K562 (cell line): ENCODE data around the gene AGL. TPM values are rescaled to one million over a fixed set of nuclear protein-coding genes. Genes with fewer than 3 reads are reported as not detected.

Experiments
- ATAC-seq: fragments of 200-7000 bp; cut with Tn5 transposase; 3 replicates; pipeline ENCODE4 v1.9.1; 2020; ENCODE audit warnings: moderate library complexity
- BruUV-seq: library from RNA; stranded (reverse); fragments of 400-500 nt; replicated peaks from 2 replicates; lab custom pipeline; 2021; lab: Mats Ljungman, UMichigan
- CTCF ChIA-PET: fragments of 300-600 bp; formaldehyde crosslinking; extraction: SDS; loops from one replicate; lab custom pipeline; 2021; ENCODE audit warnings: low intra/inter-chr PET ratio; lab: Yijun Ruan, JAX
- POLR2A ChIA-PET: fragments of 300-600, 350-650 bp; sonication (Branson Sonifier 250); formaldehyde crosslinking; extraction: SDS; loops from one replicate; lab custom pipeline; 2021; ENCODE audit warnings: antibody characterized with exemption, inconsistent platforms; lab: Yijun Ruan, JAX
- DNase-seq, 4 experiments: peaks; one replicate each; pipeline versions ENCODE4 v3.0.0 to v3.0.0-alpha.2; 2011 to 2018; ENCODE audit warnings: low spot score in 3 of 4, mixed read lengths in 3 of 4; ENCODE audit errors: extremely low read depth in 1 of 4
- FAIRE-seq: peaks from 2 replicates; lab custom pipeline; 2011; peaks lifted over from hg19 to GRCh38; lab: Jason Lieb, UNC
- H2AFZ ChIP-seq: 2 replicates; pipeline ENCODE4 v1.6.0; 2011; ENCODE audit warnings: low read depth, low read length, control low read depth, inconsistent platforms
- H3K27ac ChIP-seq: fragments of 200-600 bp; 3 replicates; pipeline ENCODE4 v1.8.0; 2011; ENCODE audit warnings: low read depth, mild to moderate bottlenecking, control low read depth, inconsistent platforms, low read length, moderate library complexity, mixed read lengths; ENCODE audit errors: extremely low read depth
- H3K27me3 ChIP-seq, 2 experiments: fragments of 300-600 bp in 1 of 2; 2 replicates in 1 of 2; 3 replicates in 1 of 2; pipeline versions ENCODE4 v1.6.0 to v1.8.0; 2011; ENCODE audit warnings: inconsistent platforms in 2 of 2, low read length in 2 of 2, mild to moderate bottlenecking in 1 of 2, mixed read lengths in 1 of 2, moderate library complexity in 1 of 2; ENCODE audit not compliant: control insufficient read depth in 2 of 2, insufficient read depth in 2 of 2
- H3K36me3 ChIP-seq: fragments of 300-600 bp; 3 replicates; pipeline ENCODE4 v1.8.0; 2011; ENCODE audit warnings: mild to moderate bottlenecking, low read length, inconsistent platforms; ENCODE audit not compliant: control insufficient read depth, insufficient read depth
- H3K4me1 ChIP-seq, 2 experiments: fragments of 200-600 bp in 1 of 2; replicated peaks in 1 of 2; 2 replicates in 1 of 2; 3 replicates in 1 of 2; pipeline versions ENCODE4 v1.5.1 to v1.8.0; 2011; ENCODE audit warnings: inconsistent platforms in 2 of 2, low read length in 2 of 2, mild to moderate bottlenecking in 1 of 2, mixed read lengths in 1 of 2, moderate library complexity in 1 of 2; ENCODE audit not compliant: control insufficient read depth in 2 of 2, insufficient read depth in 2 of 2
- H3K4me2 ChIP-seq: 2 replicates; pipeline ENCODE4 v1.6.1; 2011; ENCODE audit warnings: low read length, control low read depth, inconsistent platforms, mixed read lengths; ENCODE audit not compliant: insufficient read depth
- H3K4me3 ChIP-seq: fragments of 200-600 bp; sonication (generic), shearing (Covaris generic); 2 replicates; pipeline ENCODE4 v1.5.1; 2016; ENCODE audit warnings: control low read depth, inconsistent platforms
- H3K79me2 ChIP-seq: fragments of 200-600 bp; 3 replicates; pipeline ENCODE4 v1.8.0; 2011; ENCODE audit warnings: low read length, inconsistent platforms; ENCODE audit not compliant: control insufficient read depth, insufficient read depth
- H3K9ac ChIP-seq, 2 experiments: 2 replicates each; pipeline versions ENCODE4 v1.6.0 to v1.6.1; 2011; ENCODE audit warnings: low read depth in 2 of 2, low read length in 2 of 2, control low read depth in 1 of 2, inconsistent platforms in 1 of 2, mild to moderate bottlenecking in 1 of 2, mixed read lengths in 1 of 2; ENCODE audit not compliant: insufficient read depth in 1 of 2
- H3K9me1 ChIP-seq: one replicate; pipeline ENCODE4 v1.6.0; 2011; ENCODE audit warnings: inconsistent platforms, mild to moderate bottlenecking, low read length, moderate library complexity; ENCODE audit not compliant: control insufficient read depth, insufficient read depth
- H3K9me3 ChIP-seq: replicated peaks from 2 replicates; pipeline ENCODE4 v1.5.1; 2011; ENCODE audit warnings: low read depth, low read length, inconsistent platforms; ENCODE audit not compliant: control insufficient read depth, insufficient read depth
- H4K20me1 ChIP-seq: replicated peaks from 2 replicates; pipeline ENCODE4 v1.6.1; 2011; ENCODE audit warnings: low read length, inconsistent platforms, mixed read lengths; ENCODE audit not compliant: control insufficient read depth, insufficient read depth
- CC2D1A ChIP-seq: fragments of 450-650 bp; IDR thresholded peaks from 2 replicates; pipeline ENCODE4 v1.6.1; 2017; ENCODE audit warnings: mild to moderate bottlenecking
- EHMT2 ChIP-seq: fragments of 450-650 bp; IDR thresholded peaks from 2 replicates; pipeline ENCODE4 v1.6.1; 2018; ENCODE audit warnings: antibody characterized with exemption
- FOS ChIP-seq: IDR thresholded peaks from 3 replicates; pipeline ENCODE4 v1.6.1; 2011; ENCODE audit not compliant: insufficient read length; ENCODE audit errors: extremely low read depth
- GTF2A2 ChIP-seq: IDR thresholded peaks from 2 replicates; pipeline ENCODE4 v1.6.1; 2016; ENCODE audit warnings: mild to moderate bottlenecking, missing genetic modification characterization, missing compliant biosample characterization
- HLTF ChIP-seq: fragments of 450-650 bp; IDR thresholded peaks from 2 replicates; pipeline ENCODE4 v1.6.1; 2016
- TAL1 ChIP-seq: fragments of 450-650 bp; IDR thresholded peaks from 2 replicates; pipeline ENCODE4 v1.6.1; 2016; ENCODE audit warnings: mild to moderate bottlenecking
- TBP ChIP-seq: optimal IDR thresholded peaks from 2 replicates; pipeline ENCODE3; 2011; ENCODE audit warnings: low read depth, low read length, improper control_type of control experiment
- ZBTB11 ChIP-seq, 3 experiments: fragments of 200-800 bp in 1 of 3; fragments of 250-450 bp in 1 of 3; fragments of 450-650 bp in 1 of 3; sonication (Bioruptor Pico) in 1 of 3; sonication (Bioruptor generic) in 1 of 3; formaldehyde crosslinking in 1 of 3; IDR thresholded peaks; 2 replicates each; pipeline versions ENCODE4 v1.6.1 to v1.8.0; 2016 to 2022; ENCODE audit warnings: mild to moderate bottlenecking in 2 of 3, missing genetic modification characterization in 2 of 3, missing compliant biosample characterization in 1 of 3, moderate library complexity in 1 of 3
- ZNF354B ChIP-seq: fragments of 250-450 bp; sonication (Bioruptor Pico); IDR thresholded peaks from 2 replicates; pipeline ENCODE4 v1.4.0; 2020
- ZNF766 ChIP-seq: fragments of 200-800 bp; sonication (Bioruptor generic); conservative IDR thresholded peaks from 2 replicates; pipeline ENCODE4 v1.6.1; 2016; ENCODE audit warnings: missing genetic modification characterization, missing compliant biosample characterization
- WGBS: fragments of 100-300 bp; shearing (Covaris generic); methylation state at CpG from one replicate; pipeline ENCODE4 v1.1.6; 2016; ENCODE audit warnings: low coverage, mixed read lengths; ENCODE audit not compliant: insufficient coverage; ENCODE audit errors: missing lambda C conversion rate; 5-methylcytosine and 5-hydroxymethylcytosine counted together
- in situ Hi-C: fragments of 300-500 bp; cut with MboI; formaldehyde crosslinking; loops from 4 replicates; pipeline ENCODE4 v1.15.0; 2018; ENCODE audit warnings: inconsistent platforms, mixed read lengths
- intact Hi-C: fragments of 100-400 bp; cut with micrococcal nuclease; formaldehyde crosslinking; loops from 2 replicates; pipeline ENCODE4 v1.14.2; 2022
- polyA plus RNA-seq, 8 experiments: library from polyadenylated mRNA; depleted of rRNA in 4 of 8; stranded (reverse) in 5 of 8; unstranded in 3 of 8; fragments of >200 nt; fragmentation: Nextera tagmentation in 2 of 8; fragmentation: Illumina TruSeq in 1 of 8; extraction: Ambion mirVana in 2 of 8; extraction: Trizol in 1 of 8; gene quantifications; 2 replicates each; pipeline versions ENCODE4 v1.2.1 to v1.2.3, GENCODE V29; 2011 to 2014; ENCODE audit warnings: inconsistent platforms in 1 of 8, missing spikeins in 1 of 8
- total RNA-seq, 7 experiments: library from RNA; depleted of rRNA in 6 of 7; stranded (reverse); fragments of >200 nt in 6 of 7; fragmentation: Illumina TruSeq in 2 of 7; extraction: Trizol in 2 of 7; gene quantifications; 2 replicates each; pipeline versions ENCODE4 v1.2.1 to v1.2.3, GENCODE V29; 2011 to 2021; ENCODE audit warnings: low replicate concordance in 1 of 7
- TF ChIP-seq, protein P1 (sequence below): fragments of 450-650 bp; IDR thresholded peaks from 2 replicates; pipeline ENCODE4 v1.6.1; 2017; ENCODE audit warnings: antibody characterized with exemption, mild to moderate bottlenecking

AGL gene
- total and polyA plus RNA-seq, 9 of the 15 experiments (the other 6 are each of a cell fraction or from before 2014, with no cell fraction given): 6.3 to 20.4 (median 12.4) TPM

DNA sequence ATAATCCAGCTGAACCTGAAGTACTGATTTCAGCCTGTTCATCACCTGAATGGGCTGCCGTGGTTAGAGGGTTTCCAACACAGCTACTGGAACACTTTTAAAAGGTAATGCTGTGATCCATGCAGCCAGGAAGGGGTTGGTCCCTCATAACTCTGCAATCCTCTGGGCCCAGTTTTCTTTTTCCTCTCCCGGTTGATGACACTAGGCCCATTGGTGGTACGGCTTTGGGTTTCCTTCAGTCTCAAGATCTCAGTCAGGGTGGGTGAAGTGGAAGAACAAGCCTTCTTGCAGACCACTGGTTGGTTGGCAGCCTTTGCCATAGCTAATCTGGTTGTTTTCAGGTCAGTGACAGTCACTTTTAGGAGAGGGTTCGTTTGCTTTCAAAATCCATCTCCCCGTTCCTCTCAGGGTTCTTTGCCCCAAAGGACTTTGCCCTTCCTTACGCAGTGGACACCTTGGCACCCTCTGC is 119.1 kb downstream of the AGL start:
- TSS peak; percentile 87 for BruUV-seq
- peak overlapping the region; percentile 69 to 99 for H3K9ac ChIP-seq
- POLR2A ChIA-PET: interaction anchor here (0.7 to 1.9 kb wide), 11 partner anchors 9 to 1875 kb away, joined by 3 to 7 read pairs (median 4); a partner anchor contains a TSS
- H3K4me3 ChIP-seq: peak overlapping the region; percentile 80
- H3K79me2 ChIP-seq: peaks cover 38% of the 10 kb centered on the region
- peaks cover 3% of the 10 kb centered on the region for H3K9me1 ChIP-seq
- peak overlapping the region; percentile 95 for H2AFZ ChIP-seq
- CTCF ChIA-PET: no interaction called here
- intact Hi-C loops (no loop called here), in situ Hi-C loops (no loop called here)
- peak overlapping the region; percentile 48 for H3K27ac ChIP-seq
- ATAC-seq: peak; percentile 27
- TF ChIP-seq HLTF (no peak), ZNF766 (CRISPR knock-in tag) (0 out of 2 replicates have a peak, but pooled peaks have one; percentile 5), GTF2A2 (tag) (0 out of 2 replicates have a peak, but pooled peaks have one; percentile 1), TAL1 (peak; percentile 15; the same call in 1 of the 2 replicates), ZNF354B (CRISPR knock-in tag) (0 out of 2 replicates have a peak, but pooled peaks have one; percentile 23), CC2D1A (0 out of 2 replicates have a peak, but pooled peaks have one; percentile 12), ZBTB11 (CRISPR knock-in tag; IDR thresholded peaks at IDR 0.05) (0 out of 6 replicates have a peak, but pooled peaks of 1 of the 3 experiments have one; percentile 22), EHMT2 (no peak), TBP (peak; percentile 5), FOS (no peak)
- TF ChIP-seq, protein P1, sequence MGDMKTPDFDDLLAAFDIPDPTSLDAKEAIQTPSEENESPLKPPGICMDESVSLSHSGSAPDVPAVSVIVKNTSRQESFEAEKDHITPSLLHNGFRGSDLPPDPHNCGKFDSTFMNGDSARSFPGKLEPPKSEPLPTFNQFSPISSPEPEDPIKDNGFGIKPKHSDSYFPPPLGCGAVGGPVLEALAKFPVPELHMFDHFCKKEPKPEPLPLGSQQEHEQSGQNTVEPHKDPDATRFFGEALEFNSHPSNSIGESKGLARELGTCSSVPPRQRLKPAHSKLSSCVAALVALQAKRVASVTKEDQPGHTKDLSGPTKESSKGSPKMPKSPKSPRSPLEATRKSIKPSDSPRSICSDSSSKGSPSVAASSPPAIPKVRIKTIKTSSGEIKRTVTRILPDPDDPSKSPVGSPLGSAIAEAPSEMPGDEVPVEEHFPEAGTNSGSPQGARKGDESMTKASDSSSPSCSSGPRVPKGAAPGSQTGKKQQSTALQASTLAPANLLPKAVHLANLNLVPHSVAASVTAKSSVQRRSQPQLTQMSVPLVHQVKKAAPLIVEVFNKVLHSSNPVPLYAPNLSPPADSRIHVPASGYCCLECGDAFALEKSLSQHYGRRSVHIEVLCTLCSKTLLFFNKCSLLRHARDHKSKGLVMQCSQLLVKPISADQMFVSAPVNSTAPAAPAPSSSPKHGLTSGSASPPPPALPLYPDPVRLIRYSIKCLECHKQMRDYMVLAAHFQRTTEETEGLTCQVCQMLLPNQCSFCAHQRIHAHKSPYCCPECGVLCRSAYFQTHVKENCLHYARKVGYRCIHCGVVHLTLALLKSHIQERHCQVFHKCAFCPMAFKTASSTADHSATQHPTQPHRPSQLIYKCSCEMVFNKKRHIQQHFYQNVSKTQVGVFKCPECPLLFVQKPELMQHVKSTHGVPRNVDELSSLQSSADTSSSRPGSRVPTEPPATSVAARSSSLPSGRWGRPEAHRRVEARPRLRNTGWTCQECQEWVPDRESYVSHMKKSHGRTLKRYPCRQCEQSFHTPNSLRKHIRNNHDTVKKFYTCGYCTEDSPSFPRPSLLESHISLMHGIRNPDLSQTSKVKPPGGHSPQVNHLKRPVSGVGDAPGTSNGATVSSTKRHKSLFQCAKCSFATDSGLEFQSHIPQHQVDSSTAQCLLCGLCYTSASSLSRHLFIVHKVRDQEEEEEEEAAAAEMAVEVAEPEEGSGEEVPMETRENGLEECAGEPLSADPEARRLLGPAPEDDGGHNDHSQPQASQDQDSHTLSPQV: 0 out of 2 replicates have a peak, but pooled peaks have one; percentile 13
- no peak for FAIRE-seq
- peaks cover 2 to 17% of the 10 kb centered on the region in 2 experiments; a peak in 3 of 5 replicates for H3K4me1 ChIP-seq
- no peaks in the 10 kb centered on the region for H3K27me3 ChIP-seq
- H3K36me3 ChIP-seq: peaks cover 4% of the 10 kb centered on the region; the same call in 1 of the 3 replicates
- peak; percentile 16 to 27 (median 20) for DNase-seq
- peak overlapping the region; percentile 85 for H3K4me2 ChIP-seq
- 5% methylated on average over 6 of the region's 6 CpGs for WGBS
- H3K9me3 ChIP-seq: no peaks in the 10 kb centered on the region
- H4K20me1 ChIP-seq: no peaks in the 10 kb centered on the region
